ENCODE measurements around the gene PSAP.

Gene PSAP

GRCh38 chr10:71780156-71780555, 70.9 kb downstream of the PSAP start:
- no peak for DNase-seq

DNA sequence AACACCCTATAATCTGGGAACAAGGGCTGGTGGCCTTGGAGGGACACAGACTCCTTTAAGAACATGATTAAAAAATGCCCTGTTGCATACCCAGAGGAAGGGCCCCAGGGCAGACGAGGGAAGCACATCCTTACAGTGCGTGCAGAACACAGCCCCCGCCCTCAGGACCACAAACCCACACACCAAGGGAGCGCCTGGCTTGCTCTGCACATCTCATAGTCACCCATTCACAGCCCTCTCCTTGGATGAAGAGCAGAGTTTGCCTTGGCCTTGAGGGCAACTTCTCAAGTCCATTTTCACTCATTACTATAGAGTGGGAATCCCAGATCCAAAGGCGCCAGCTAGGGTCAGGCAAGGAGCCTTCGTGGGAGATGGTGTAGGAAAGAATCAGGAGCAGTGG, 71.4 kb downstream of the PSAP start:
- DNase-seq, result no peak

DNA sequence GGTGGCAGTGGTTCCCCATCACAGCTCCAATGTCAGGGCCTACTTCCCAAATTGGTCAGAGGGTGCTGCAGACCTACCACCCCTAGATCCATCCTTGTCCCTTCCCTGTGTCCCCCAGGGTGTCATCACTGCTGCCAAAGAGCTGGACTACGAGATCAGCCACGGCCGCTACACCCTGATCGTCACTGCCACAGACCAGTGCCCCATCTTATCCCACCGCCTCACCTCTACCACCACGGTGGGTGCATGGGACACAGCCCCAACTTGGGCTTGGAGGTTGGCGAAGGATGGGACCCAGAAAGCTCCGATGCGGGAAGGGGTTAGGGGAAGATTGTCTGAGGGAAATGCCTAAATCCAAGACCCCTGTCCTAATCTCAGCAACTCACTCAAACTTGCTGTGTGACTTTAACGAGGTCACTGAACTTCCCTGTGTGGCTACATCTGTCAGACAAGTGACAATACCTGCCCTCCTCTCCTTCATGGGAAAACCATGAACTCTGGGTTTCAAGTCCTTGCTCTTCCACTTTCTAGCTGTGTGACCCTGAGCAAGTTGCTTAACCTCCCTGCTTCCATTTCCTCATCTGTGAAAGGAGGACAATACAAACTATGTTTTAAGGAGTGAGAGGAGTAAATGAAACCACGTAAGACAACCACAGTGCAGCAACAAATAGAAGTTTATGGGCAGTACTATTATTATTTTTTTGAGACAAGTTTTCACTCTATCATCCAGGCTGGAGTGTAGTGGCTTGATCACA, 72.8 kb downstream of the PSAP start:
- DNase-seq, result no peak

- DNase-seq, result no peak
Observed at GRCh38 chr10:71777213-71777985, 73.7 kb downstream of the PSAP start.

DNA sequence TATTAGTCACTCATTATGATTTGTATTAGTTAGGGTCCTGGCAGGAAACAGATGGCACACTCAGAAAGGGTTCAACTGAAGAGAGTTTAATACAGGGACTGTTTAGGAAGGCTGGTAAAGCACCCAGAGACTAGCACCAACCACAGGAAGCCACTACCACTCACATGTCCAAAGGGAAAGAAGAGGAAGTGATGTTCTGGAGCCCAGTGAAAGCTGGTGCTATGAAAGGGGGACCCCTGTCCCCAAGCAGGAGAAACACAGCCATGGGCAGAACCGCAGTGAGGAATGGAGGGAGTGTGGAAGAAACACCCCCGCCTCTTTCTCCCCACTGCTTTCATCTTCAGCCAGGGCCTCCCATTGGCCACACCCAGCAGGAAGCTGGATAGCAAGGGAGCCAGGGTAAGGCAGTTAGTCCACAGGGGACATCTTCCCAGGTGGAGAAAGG, 74.5 kb downstream of the PSAP start:
- no peak for DNase-seq

- DNase-seq, result no peak
Observed at GRCh38 chr10:71774916-71775702, 75.9 kb downstream of the PSAP start.

DNA sequence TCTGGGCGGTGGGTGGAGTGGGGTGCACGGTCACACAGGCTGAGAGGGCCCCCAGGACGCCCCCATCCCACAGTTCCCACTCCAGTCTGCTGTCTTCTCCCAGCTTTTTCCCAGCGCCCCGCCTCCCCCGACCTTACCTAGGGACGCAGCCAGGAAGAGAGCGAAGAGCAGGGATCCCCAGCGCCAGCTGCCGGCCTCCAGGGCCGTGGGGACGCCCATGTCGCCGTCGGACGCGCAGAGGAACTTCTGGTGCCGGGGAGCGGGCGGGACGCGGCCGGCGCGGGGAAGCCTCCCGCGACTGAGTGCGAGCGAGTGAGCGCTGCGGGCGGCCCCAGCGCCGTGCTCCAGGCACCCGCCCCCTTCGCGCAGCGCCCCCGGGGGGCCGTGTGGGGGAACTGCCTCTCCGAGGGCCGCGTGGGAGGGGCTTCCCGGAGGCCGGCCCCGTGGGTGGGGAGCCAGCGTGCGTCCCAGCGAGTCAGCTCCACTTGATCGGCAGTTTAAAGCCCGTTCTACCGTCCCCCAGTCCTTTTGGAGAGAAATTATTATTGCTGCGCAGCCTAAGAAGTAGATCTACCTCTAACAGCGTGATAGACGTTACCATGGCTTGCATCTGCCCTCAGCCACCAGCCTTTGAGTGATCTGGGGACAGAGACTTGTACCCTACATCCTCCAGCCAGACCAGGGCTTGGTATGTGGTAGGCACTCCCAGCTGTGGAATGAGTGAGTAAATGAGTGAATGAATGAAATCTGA, 77.7 kb downstream of the PSAP start, which contains the start of gene VSIR:
Gene VSIR, minus strand, starts transcription at position 300 of the 751 bp plus-strand sequence. Its CDS starts 81 bp downstream, at position 219.
- DNase-seq, result no peak

DNA sequence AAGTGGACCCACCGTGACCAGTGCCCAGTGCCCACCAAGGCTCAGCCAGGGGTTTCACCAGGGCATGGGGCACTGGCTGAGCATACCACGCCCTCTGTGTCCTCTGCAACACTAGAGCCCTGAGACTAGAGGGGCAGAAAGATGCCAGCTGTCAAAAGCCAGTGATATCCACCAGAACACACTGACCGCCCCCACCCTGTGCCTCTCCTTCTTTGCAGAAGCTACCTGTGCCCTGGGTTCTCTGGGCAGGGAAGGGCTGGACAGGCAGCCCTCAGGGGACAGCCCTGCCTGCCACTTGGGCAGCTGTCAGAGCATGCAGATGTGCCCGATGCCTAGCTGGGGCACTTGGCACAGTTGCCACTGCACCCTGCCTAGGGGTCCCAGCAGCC, 78.2 kb downstream of the PSAP start:
- no peak for DNase-seq

- no peak for DNase-seq
Observed at GRCh38 chr10:71771821-71772617, 79.0 kb downstream of the PSAP start.

GRCh38 chr10:71771204-71771603, 79.8 kb downstream of the PSAP start:
- DNase-seq, result no peak

GRCh38 chr10:71770789-71771188, 80.3 kb downstream of the PSAP start:
- no peak for DNase-seq

GRCh38 chr10:71770255-71770654, 80.8 kb downstream of the PSAP start:
- DNase-seq, result no peak

- no peak for DNase-seq
Observed at GRCh38 chr10:71769279-71769823, 81.7 kb downstream of the PSAP start.

GRCh38 chr10:71767420-71768035, 83.5 kb downstream of the PSAP start:
- DNase-seq, result no peak

GRCh38 chr10:71766717-71767419, 84.2 kb downstream of the PSAP start:
- DNase-seq, result no peak
